Nephron (organoid): ENCODE data around the gene SLC39A13.

Source experiments
- H3K27ac Mint-ChIP-seq, 3 experiments: 2 replicates each; pipeline ENCODE4 v1.8.0; 2020; ENCODE audit warnings: mixed read lengths in 3 of 3, mild to moderate bottlenecking in 2 of 3, moderate library complexity in 1 of 3
- H3K27me3 Mint-ChIP-seq: 2 replicates; pipeline ENCODE4 v1.8.0; 2021; ENCODE audit warnings: low read depth, mild to moderate bottlenecking, moderate library complexity, mixed read lengths
- H3K36me3 Mint-ChIP-seq: 2 replicates; pipeline ENCODE4 v1.8.0; 2020; ENCODE audit warnings: low read depth, mixed read lengths
- H3K4me1 Mint-ChIP-seq: 2 replicates; pipeline ENCODE4 v1.8.0; 2020; ENCODE audit warnings: mixed read lengths
- H3K4me3 Mint-ChIP-seq, 3 experiments: 2 replicates each; pipeline ENCODE4 v1.8.0; 2020; ENCODE audit warnings: mild to moderate bottlenecking in 3 of 3, mixed read lengths in 3 of 3, moderate library complexity in 2 of 3
- H3K9me3 Mint-ChIP-seq: 2 replicates; pipeline ENCODE4 v1.8.0; 2020; ENCODE audit warnings: mixed read lengths
- CTCF ChIP-seq, 3 experiments: fragments of 200-600 bp; sonication (generic); IDR thresholded peaks; one replicate each; pipeline ENCODE4 v1.5.0; 2021; ENCODE audit warnings: antibody characterized with exemption in 3 of 3; ENCODE audit not compliant: unreplicated experiment in 3 of 3

Gene SLC39A13

GRCh38 chr11:47407746-47408590 is at the start of gene SLC39A13:
TSS of gene SLC39A13 (plus strand) at chr11:47408590. CDS start at chr11:47410095, 1,505 bp downstream.
- no peaks in the 10 kb centered on the region for H3K9me3 Mint-ChIP-seq
- H3K36me3 Mint-ChIP-seq = no peaks in the 10 kb centered on the region
- H3K4me3 Mint-ChIP-seq = peak within 1 kb of the TSS; percentile 94 to 99 (median 95)
- H3K27me3 Mint-ChIP-seq = no peaks in the 10 kb centered on the region
- TF ChIP-seq CTCF (IDR thresholded peaks at IDR 0.05; ENCODE audit: unreplicated experiment in 3 of 3) = peak; percentile 85 to 89 (median 86)
- H3K4me1 Mint-ChIP-seq = peaks cover 10% of the 10 kb centered on the region
- H3K27ac Mint-ChIP-seq = peak within 1 kb of the TSS; percentile 96 to 97 (median 97)

GRCh38 chr11:47358731-47359051 is 49.7 kb upstream of the SLC39A13 start:
- H3K4me1 Mint-ChIP-seq = no peaks in the 10 kb centered on the region
- H3K27ac Mint-ChIP-seq = no peak overlapping the region
- no peaks in the 10 kb centered on the region for H3K36me3 Mint-ChIP-seq
- H3K9me3 Mint-ChIP-seq = no peaks in the 10 kb centered on the region
- no peak for TF ChIP-seq CTCF (IDR thresholded peaks at IDR 0.05; ENCODE audit: unreplicated experiment in 3 of 3)
- H3K4me3 Mint-ChIP-seq = no peak overlapping the region
- H3K27me3 Mint-ChIP-seq = no peaks in the 10 kb centered on the region

GRCh38 chr11:47359162-47359561 is 49.2 kb upstream of the SLC39A13 start:
- no peak overlapping the region for H3K27ac Mint-ChIP-seq
- H3K4me3 Mint-ChIP-seq = no peak overlapping the region
- H3K27me3 Mint-ChIP-seq = no peaks in the 10 kb centered on the region
- no peaks in the 10 kb centered on the region for H3K4me1 Mint-ChIP-seq
- H3K9me3 Mint-ChIP-seq = no peaks in the 10 kb centered on the region
- no peak for TF ChIP-seq CTCF (IDR thresholded peaks at IDR 0.05; ENCODE audit: unreplicated experiment in 3 of 3)
- H3K36me3 Mint-ChIP-seq = no peaks in the 10 kb centered on the region

GRCh38 chr11:47359586-47359985 is 48.8 kb upstream of the SLC39A13 start:
- Mint-ChIP-seq H3K27ac (no peak overlapping the region), H3K36me3 (no peaks in the 10 kb centered on the region), H3K4me3 (no peak overlapping the region), H3K4me1 (no peaks in the 10 kb centered on the region), H3K27me3 (no peaks in the 10 kb centered on the region), H3K9me3 (no peaks in the 10 kb centered on the region)
- TF ChIP-seq CTCF (IDR thresholded peaks at IDR 0.05; ENCODE audit: unreplicated experiment in 3 of 3) = no peak

- no peaks in the 10 kb centered on the region for H3K27me3 Mint-ChIP-seq
Observed at GRCh38 chr11:47360341-47360740, 48.0 kb upstream of the SLC39A13 start.

More at GRCh38 chr11:47360341-47360740, 48.0 kb upstream of the SLC39A13 start:
- Mint-ChIP-seq H3K27ac (no peak overlapping the region), H3K4me1 (no peaks in the 10 kb centered on the region), H3K36me3 (no peaks in the 10 kb centered on the region), H3K4me3 (no peak overlapping the region), H3K9me3 (no peaks in the 10 kb centered on the region)
- TF ChIP-seq CTCF (IDR thresholded peaks at IDR 0.05; ENCODE audit: unreplicated experiment in 3 of 3) = no peak
